ENCODE results near the gene PKP1.

The PKP1 gene

DNA sequence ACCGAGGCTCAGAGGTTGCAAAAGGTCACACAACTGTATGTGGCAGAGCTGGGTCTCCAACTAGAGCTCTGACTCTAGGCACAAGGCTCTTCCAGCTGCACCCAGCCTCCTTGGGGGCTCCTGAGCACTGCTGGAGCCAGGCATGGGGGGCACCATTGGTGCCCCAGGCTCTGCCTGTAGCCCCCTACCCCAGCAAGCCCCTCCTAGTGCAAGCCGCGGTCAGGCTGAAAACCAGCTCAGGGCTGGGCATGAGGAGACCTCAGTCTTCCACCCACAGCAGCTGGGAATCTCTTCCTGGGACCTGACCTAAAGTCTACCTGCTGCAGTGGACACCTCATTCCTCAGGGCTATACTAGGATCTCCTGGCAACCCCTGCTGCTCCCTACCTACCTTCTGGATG is 79.6 kb downstream of the PKP1 start:
- peaks cover 3% of the 10 kb centered on the region for H3K4me1 ChIP-seq (ENCODE audit: control insufficient read depth, insufficient read depth, low read length)
- H3K9me3 ChIP-seq (ENCODE audit: control insufficient read depth, low read length) = no peaks in the 10 kb centered on the region
- WGBS, 2 experiments = 95 to 98% methylated on average over 3 of the region's 3 CpGs
- no peak overlapping the region for H3K27ac ChIP-seq (ENCODE audit: insufficient read depth, low read depth, low read length, poor library complexity, severe bottlenecking)
- no peaks in the 10 kb centered on the region for H3K36me3 ChIP-seq (ENCODE audit: control insufficient read depth, insufficient read depth, low read length)
- H3K4me3 ChIP-seq (ENCODE audit: insufficient read depth, low read depth, low read length) = no peak overlapping the region
- no peaks in the 10 kb centered on the region for H3K27me3 ChIP-seq (ENCODE audit: control insufficient read depth, insufficient read depth, low read length, poor library complexity, severe bottlenecking)

DNA sequence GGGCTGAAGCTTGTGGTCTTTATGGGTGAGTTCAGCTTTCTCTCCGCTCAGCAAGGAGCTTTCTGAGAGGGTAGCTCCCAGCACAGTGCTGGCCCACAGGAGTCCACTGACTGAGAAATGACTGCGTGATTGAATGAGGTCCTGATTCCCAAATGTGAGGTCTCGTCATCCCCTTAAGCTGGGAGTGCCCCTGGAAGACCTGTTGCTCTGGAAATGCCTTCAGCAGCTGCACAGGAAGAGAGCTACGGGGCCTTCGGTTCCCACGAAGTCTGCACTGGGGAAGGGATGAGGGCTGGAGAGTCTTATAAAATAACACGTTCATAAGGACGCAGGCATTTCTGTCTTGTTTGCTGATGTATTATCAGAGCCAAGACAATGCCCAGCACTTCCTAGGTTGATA is 80.2 kb downstream of the PKP1 start:
- no peaks in the 10 kb centered on the region for H3K27me3 ChIP-seq (ENCODE audit: control insufficient read depth, insufficient read depth, low read length, poor library complexity, severe bottlenecking)
- H3K36me3 ChIP-seq (ENCODE audit: control insufficient read depth, insufficient read depth, low read length) = no peaks in the 10 kb centered on the region
- WGBS, 2 experiments = 93 to 94% methylated on average over 8 of the region's 8 CpGs
- no peak overlapping the region for H3K4me3 ChIP-seq (ENCODE audit: insufficient read depth, low read depth, low read length)
- no peaks in the 10 kb centered on the region for H3K9me3 ChIP-seq (ENCODE audit: control insufficient read depth, low read length)
- H3K4me1 ChIP-seq (ENCODE audit: control insufficient read depth, insufficient read depth, low read length) = peaks cover 3% of the 10 kb centered on the region
- no peak overlapping the region for H3K27ac ChIP-seq (ENCODE audit: insufficient read depth, low read depth, low read length, poor library complexity, severe bottlenecking)

DNA sequence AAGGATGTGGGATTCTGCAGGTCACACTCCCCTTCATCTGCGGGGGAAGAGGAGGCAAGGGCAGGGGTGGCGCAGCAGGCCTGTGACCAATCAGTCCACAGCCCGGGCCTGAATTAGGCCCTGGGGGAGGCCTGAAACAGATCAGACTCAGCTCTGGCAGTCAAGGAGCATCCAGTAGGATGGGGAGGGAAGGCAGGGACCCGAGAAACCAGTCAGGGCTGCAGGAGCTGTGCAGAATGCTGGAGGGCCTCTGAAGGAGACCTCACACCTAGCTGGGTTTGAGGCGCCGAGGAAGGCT is 81.5 kb downstream of the PKP1 start:
- no peaks in the 10 kb centered on the region for H3K27me3 ChIP-seq (ENCODE audit: control insufficient read depth, insufficient read depth, low read length, poor library complexity, severe bottlenecking)
- H3K36me3 ChIP-seq (ENCODE audit: control insufficient read depth, insufficient read depth, low read length) = no peaks in the 10 kb centered on the region
- peaks cover 3% of the 10 kb centered on the region for H3K4me1 ChIP-seq (ENCODE audit: control insufficient read depth, insufficient read depth, low read length)
- H3K9me3 ChIP-seq (ENCODE audit: control insufficient read depth, low read length) = no peaks in the 10 kb centered on the region
- no peak overlapping the region for H3K4me3 ChIP-seq (ENCODE audit: insufficient read depth, low read depth, low read length)
- 92% methylated on average over 6 of the region's 6 CpGs for WGBS, 2 experiments
- H3K27ac ChIP-seq (ENCODE audit: insufficient read depth, low read depth, low read length, poor library complexity, severe bottlenecking) = no peak overlapping the region

DNA sequence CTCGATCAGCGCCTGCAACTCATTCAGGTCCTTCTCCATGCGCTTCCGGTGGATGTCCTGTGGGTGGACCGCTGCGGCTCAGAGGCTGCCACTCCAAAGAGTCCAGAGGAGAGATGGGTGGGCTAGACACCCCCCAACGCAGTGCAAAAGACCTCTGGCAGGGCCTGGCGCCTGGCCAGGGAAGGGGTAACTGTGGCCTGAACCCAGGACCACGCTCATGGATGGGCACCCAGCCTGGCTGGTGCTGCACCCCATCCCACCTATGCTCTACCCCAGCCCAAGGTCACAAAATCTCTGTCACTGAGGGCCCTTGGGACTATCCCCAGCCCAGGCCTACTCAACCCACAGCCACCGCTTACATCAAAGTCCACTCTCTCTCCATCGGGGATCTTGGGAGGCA is 81.9 kb downstream of the PKP1 start:
- Histone ChIP-seq H3K27ac (ENCODE audit: insufficient read depth, low read depth, low read length, poor library complexity, severe bottlenecking) (no peak overlapping the region), H3K4me1 (ENCODE audit: control insufficient read depth, insufficient read depth, low read length) (peaks cover 3% of the 10 kb centered on the region), H3K36me3 (ENCODE audit: control insufficient read depth, insufficient read depth, low read length) (no peaks in the 10 kb centered on the region), H3K4me3 (ENCODE audit: insufficient read depth, low read depth, low read length) (no peak overlapping the region), H3K27me3 (ENCODE audit: control insufficient read depth, insufficient read depth, low read length, poor library complexity, severe bottlenecking) (no peaks in the 10 kb centered on the region), H3K9me3 (ENCODE audit: control insufficient read depth, low read length) (no peaks in the 10 kb centered on the region)
- WGBS, 2 experiments = 89 to 90% methylated on average over 11 of the region's 11 CpGs

DNA sequence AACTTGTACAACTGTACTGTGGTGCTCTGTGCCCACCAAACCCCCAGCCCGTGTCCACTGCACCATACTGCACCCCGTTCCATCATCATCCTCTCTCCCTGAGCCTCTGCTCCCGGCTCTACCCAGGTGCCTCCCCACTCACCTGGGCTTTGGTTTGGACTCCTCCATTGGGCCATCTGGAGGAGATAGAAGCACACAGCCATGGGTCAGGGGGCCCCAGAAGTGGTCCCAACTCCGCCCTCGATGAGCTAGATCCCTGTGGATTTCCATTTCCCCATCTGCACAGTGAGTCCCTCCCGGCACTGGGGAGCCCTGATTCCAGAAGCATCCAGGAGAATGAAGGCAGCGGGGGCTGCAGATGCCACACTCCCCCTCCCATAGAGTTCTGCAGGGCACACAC is 83.4 kb downstream of the PKP1 start:
- Histone ChIP-seq H3K27me3 (ENCODE audit: control insufficient read depth, insufficient read depth, low read length, poor library complexity, severe bottlenecking) (no peaks in the 10 kb centered on the region), H3K36me3 (ENCODE audit: control insufficient read depth, insufficient read depth, low read length) (no peaks in the 10 kb centered on the region), H3K4me3 (ENCODE audit: insufficient read depth, low read depth, low read length) (no peak overlapping the region), H3K9me3 (ENCODE audit: control insufficient read depth, low read length) (no peaks in the 10 kb centered on the region), H3K4me1 (ENCODE audit: control insufficient read depth, insufficient read depth, low read length) (peaks cover 3% of the 10 kb centered on the region), H3K27ac (ENCODE audit: insufficient read depth, low read depth, low read length, poor library complexity, severe bottlenecking) (no peak overlapping the region)
- 81 to 82% methylated on average over 7 of the region's 7 CpGs for WGBS, 2 experiments

DNA sequence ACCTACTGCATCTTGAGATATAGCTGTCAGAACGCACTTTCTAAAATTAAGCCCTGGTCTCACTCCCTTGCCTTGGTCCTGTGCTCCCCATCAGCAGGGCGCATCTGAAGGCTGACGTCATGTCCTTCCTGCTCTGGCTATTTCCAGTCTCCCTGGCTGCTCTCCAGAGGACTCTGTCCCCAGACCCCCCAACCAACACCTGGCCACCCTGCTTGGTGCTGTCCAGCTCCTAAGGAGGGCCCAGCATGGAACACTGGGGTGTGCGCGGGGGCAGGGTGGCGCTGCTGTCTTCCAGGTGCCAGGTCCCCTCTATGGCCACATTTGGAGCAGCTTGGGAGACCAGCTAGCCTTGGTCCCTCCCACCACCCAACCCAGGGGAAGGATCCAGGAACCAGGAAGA is 85.9 kb downstream of the PKP1 start:
- Histone ChIP-seq H3K27ac (ENCODE audit: insufficient read depth, low read depth, low read length, poor library complexity, severe bottlenecking) (no peak overlapping the region), H3K36me3 (ENCODE audit: control insufficient read depth, insufficient read depth, low read length) (no peaks in the 10 kb centered on the region)
- 96% methylated on average over 6 of the region's 6 CpGs for WGBS, 2 experiments

DNA sequence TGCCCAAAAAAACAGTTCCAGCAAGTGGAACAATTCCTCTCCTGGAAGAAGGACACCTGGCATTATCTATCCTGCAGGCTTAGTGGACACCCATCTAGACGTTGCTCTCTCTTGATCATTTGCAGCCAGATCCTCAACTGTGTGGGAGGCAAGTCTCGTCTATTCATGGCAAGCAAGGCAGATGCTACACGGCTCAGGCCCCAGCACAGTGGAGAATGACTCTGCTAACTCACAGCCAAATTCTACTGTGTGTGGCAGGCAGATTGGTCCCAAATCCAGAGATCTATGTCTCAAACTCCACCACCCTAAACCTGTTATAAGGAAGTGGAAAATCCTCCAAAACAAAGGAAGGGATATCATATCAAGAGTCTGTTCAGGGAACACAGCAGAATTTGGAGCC is 87.2 kb downstream of the PKP1 start:
- H3K27me3 ChIP-seq (ENCODE audit: control insufficient read depth, insufficient read depth, low read length, poor library complexity, severe bottlenecking) = no peaks in the 10 kb centered on the region
- H3K4me1 ChIP-seq (ENCODE audit: control insufficient read depth, insufficient read depth, low read length) = peaks cover 34% of the 10 kb centered on the region
- H3K9me3 ChIP-seq (ENCODE audit: control insufficient read depth, low read length) = no peaks in the 10 kb centered on the region
- 81 to 88% methylated on average over 3 of the region's 3 CpGs for WGBS, 2 experiments
- no peak overlapping the region for H3K27ac ChIP-seq (ENCODE audit: insufficient read depth, low read depth, low read length, poor library complexity, severe bottlenecking)
- H3K36me3 ChIP-seq (ENCODE audit: control insufficient read depth, insufficient read depth, low read length) = no peaks in the 10 kb centered on the region
- no peak overlapping the region for H3K4me3 ChIP-seq (ENCODE audit: insufficient read depth, low read depth, low read length)

More for the DNA sequence above, 85.9 kb downstream of the PKP1 start:
- H3K4me3 ChIP-seq (ENCODE audit: insufficient read depth, low read depth, low read length) = no peak overlapping the region
- peaks cover 24% of the 10 kb centered on the region for H3K4me1 ChIP-seq (ENCODE audit: control insufficient read depth, insufficient read depth, low read length)
- H3K27me3 ChIP-seq (ENCODE audit: control insufficient read depth, insufficient read depth, low read length, poor library complexity, severe bottlenecking) = no peaks in the 10 kb centered on the region
- H3K9me3 ChIP-seq (ENCODE audit: control insufficient read depth, low read length) = no peaks in the 10 kb centered on the region

DNA sequence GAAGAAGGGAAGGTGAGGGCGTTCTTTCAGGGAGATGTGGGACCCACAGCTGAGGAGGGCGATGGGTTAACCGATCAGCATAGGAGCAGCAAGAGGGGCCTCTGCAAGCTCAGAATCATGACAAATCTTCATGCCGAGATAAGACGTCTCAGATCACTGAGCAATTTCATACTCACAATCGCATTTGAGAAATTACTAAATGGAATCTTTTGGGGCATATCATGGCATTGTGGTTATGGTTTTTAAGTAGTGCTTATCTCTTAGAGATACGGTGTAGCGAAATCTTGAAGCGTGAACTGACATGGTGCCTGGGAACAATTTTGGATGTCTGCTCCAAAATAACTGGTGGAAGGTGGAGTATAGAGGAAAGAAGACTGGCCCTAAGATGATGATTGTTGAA is 88.0 kb downstream of the PKP1 start:
- H3K27ac ChIP-seq (ENCODE audit: insufficient read depth, low read depth, low read length, poor library complexity, severe bottlenecking) = no peak overlapping the region
- no peaks in the 10 kb centered on the region for H3K27me3 ChIP-seq (ENCODE audit: control insufficient read depth, insufficient read depth, low read length, poor library complexity, severe bottlenecking)
- no peaks in the 10 kb centered on the region for H3K9me3 ChIP-seq (ENCODE audit: control insufficient read depth, low read length)
- peaks cover 40% of the 10 kb centered on the region for H3K4me1 ChIP-seq (ENCODE audit: control insufficient read depth, insufficient read depth, low read length)
- 92 to 95% methylated on average over 9 of the region's 9 CpGs for WGBS, 2 experiments
- no peaks in the 10 kb centered on the region for H3K36me3 ChIP-seq (ENCODE audit: control insufficient read depth, insufficient read depth, low read length)
- no peak overlapping the region for H3K4me3 ChIP-seq (ENCODE audit: insufficient read depth, low read depth, low read length)

DNA sequence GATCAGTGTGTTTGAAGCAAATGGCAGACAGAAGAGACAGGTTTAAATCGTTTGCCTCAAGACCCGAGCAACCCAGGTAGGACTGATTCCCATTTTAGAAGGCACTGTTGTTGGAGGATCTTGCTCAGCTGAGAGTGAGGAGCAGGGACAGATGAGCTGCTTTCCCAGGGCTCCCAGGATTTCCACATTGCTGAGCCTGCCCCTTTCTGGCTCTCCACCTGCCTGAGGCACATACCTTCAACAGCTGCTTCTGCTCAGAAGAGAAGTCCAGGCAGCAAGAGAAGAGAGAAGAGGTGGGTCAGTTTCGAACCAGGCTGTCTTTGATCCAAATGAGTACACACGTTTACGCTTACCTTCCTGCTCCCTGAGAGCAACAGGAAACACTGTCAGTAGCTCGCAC is 88.5 kb downstream of the PKP1 start:
- Histone ChIP-seq H3K4me1 (ENCODE audit: control insufficient read depth, insufficient read depth, low read length) (peaks cover 40% of the 10 kb centered on the region), H3K27ac (ENCODE audit: insufficient read depth, low read depth, low read length, poor library complexity, severe bottlenecking) (no peak overlapping the region), H3K4me3 (ENCODE audit: insufficient read depth, low read depth, low read length) (no peak overlapping the region), H3K27me3 (ENCODE audit: control insufficient read depth, insufficient read depth, low read length, poor library complexity, severe bottlenecking) (no peaks in the 10 kb centered on the region), H3K9me3 (ENCODE audit: control insufficient read depth, low read length) (no peaks in the 10 kb centered on the region), H3K36me3 (ENCODE audit: control insufficient read depth, insufficient read depth, low read length) (no peaks in the 10 kb centered on the region)
- 87 to 89% methylated on average over 6 of the region's 6 CpGs for WGBS, 2 experiments

DNA sequence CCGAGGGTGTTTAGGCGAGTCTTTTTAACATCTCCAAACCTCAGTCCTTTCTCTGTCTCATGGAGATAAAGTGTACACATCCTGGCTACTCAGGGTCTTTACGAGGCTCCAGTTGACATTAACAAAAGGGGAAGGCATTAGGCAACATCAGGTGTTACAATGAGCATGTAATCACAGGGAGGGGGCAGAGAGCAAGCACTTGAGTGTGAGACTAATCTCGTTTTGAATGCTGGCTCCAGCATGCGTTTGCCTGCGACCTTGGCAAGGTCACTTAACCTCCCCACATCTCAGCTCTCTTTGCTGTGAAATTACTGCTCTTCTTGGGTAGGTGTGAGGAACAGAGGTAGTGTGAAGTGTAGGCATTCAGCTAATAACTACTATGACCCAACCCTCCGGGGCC is 91.1 kb downstream of the PKP1 start:
- Histone ChIP-seq H3K27me3 (ENCODE audit: control insufficient read depth, insufficient read depth, low read length, poor library complexity, severe bottlenecking) (no peaks in the 10 kb centered on the region), H3K36me3 (ENCODE audit: control insufficient read depth, insufficient read depth, low read length) (no peaks in the 10 kb centered on the region), H3K4me1 (ENCODE audit: control insufficient read depth, insufficient read depth, low read length) (peaks cover 56% of the 10 kb centered on the region), H3K9me3 (ENCODE audit: control insufficient read depth, low read length) (no peaks in the 10 kb centered on the region), H3K27ac (ENCODE audit: insufficient read depth, low read depth, low read length, poor library complexity, severe bottlenecking) (no peak overlapping the region), H3K4me3 (ENCODE audit: insufficient read depth, low read depth, low read length) (no peak overlapping the region)
- WGBS, 2 experiments = 84% methylated on average over 7 of the region's 7 CpGs

DNA sequence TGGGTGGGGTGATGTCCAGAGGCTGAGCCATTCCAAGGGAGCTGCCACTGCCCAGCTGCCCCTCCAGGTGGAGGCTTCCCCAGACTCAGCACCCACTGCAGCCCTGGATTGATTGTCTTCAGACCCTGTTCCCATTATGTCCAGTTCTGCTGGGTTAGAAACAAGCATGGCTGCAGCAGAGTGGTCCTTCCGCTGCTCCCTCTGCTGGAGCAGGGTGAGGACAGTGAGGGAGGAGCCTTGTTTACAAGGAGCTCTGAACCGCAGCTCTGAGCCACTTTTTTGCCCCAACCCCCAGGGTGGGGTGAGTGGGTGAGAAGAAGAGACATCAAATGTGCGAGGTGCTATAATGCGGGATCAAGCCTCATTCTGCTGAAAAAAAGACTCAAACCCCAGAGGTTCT is 91.9 kb downstream of the PKP1 start:
- peaks cover 56% of the 10 kb centered on the region for H3K4me1 ChIP-seq (ENCODE audit: control insufficient read depth, insufficient read depth, low read length)
- no peaks in the 10 kb centered on the region for H3K9me3 ChIP-seq (ENCODE audit: control insufficient read depth, low read length)
- H3K4me3 ChIP-seq (ENCODE audit: insufficient read depth, low read depth, low read length) = no peak overlapping the region
- H3K36me3 ChIP-seq (ENCODE audit: control insufficient read depth, insufficient read depth, low read length) = no peaks in the 10 kb centered on the region
- no peaks in the 10 kb centered on the region for H3K27me3 ChIP-seq (ENCODE audit: control insufficient read depth, insufficient read depth, low read length, poor library complexity, severe bottlenecking)
- 85 to 88% methylated on average over 4 of the region's 4 CpGs for WGBS, 2 experiments
- H3K27ac ChIP-seq (ENCODE audit: insufficient read depth, low read depth, low read length, poor library complexity, severe bottlenecking) = no peak overlapping the region
